ENCODE data around the gene HOXA7. TPM values are rescaled to one million over a fixed set of nuclear protein-coding genes. Genes with fewer than 3 reads are reported as not detected.

The HOXA7 gene
- total and polyA plus RNA-seq, 2 experiments from 2014 or later = 0.83 TPM; not detected in 1

DNA sequence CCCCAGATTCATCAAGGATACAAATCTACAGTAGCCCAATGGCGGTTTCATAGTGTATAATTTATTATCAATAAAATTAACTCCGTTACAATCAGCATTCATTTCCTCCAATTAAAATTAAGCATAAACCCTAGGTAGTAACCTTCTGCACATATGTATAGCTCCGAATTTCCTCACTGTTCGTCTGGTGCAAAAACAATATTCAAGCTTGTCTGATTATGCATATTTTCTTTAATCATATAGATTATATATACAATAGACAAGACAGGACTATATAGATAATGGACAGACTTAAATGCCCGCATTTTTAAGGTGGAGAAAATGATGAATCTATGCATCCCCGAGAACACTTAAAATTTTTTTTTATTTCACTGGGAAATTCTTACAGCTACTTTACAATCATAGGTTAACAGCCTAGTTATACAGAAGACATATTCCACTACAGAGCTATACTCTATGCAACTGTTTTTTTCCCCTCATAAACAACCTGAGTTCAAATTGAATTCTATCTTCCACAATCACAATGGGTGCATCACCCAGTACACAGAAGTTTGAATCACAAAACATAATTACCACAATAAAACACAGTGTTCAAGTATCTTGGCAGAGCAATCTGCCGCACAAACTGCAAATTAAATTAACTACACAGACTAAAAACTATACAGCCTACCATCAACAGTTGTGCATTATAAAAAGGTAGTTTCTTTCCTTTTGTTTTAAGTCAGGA is 6.2 kb upstream of the HOXA7 start:
- Histone ChIP-seq H3K4me2 (peak overlapping the region; percentile 96), H3K4me3 (peak overlapping the region; percentile 10), H3K79me2 (peaks cover 54% of the 10 kb centered on the region), H3K27me3 (peaks cover 92% of the 10 kb centered on the region), H2AFZ (no peak overlapping the region), H3K27ac (peak overlapping the region; percentile 62), H3K9me2 (replicated peaks; ENCODE audit: insufficient read depth) (no peaks in the 10 kb centered on the region), H3K4me1 (ENCODE audit: insufficient read depth) (peaks cover 22% of the 10 kb centered on the region), H3K36me3 (replicated peaks; ENCODE audit: insufficient read depth, low read depth) (no peaks in the 10 kb centered on the region), H4K20me1 (ENCODE audit: insufficient read depth, poor library complexity, severe bottlenecking) (no peaks in the 10 kb centered on the region), H3K9me3 (ENCODE audit: low read depth) (no peaks in the 10 kb centered on the region)
- DNase-seq (ENCODE audit: low spot score) = no peak
- WGBS (ENCODE audit: low lambda C conversion rate, missing lambda C conversion rate) = 71% methylated on average over 7 of the region's 7 CpGs
- TF ChIP-seq EZH2 (IDR thresholded peaks at IDR 0.05; ENCODE audit: borderline replicate concordance) (no peak), EZH2phosphoT487 (IDR thresholded peaks at IDR 0.05; ENCODE audit: low read depth, severe bottlenecking, unreplicated experiment) (no peak)
- TF ChIP-seq, protein P1, sequence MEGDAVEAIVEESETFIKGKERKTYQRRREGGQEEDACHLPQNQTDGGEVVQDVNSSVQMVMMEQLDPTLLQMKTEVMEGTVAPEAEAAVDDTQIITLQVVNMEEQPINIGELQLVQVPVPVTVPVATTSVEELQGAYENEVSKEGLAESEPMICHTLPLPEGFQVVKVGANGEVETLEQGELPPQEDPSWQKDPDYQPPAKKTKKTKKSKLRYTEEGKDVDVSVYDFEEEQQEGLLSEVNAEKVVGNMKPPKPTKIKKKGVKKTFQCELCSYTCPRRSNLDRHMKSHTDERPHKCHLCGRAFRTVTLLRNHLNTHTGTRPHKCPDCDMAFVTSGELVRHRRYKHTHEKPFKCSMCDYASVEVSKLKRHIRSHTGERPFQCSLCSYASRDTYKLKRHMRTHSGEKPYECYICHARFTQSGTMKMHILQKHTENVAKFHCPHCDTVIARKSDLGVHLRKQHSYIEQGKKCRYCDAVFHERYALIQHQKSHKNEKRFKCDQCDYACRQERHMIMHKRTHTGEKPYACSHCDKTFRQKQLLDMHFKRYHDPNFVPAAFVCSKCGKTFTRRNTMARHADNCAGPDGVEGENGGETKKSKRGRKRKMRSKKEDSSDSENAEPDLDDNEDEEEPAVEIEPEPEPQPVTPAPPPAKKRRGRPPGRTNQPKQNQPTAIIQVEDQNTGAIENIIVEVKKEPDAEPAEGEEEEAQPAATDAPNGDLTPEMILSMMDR (IDR thresholded peaks at IDR 0.05; ENCODE audit: poor library complexity) = no peak

DNA sequence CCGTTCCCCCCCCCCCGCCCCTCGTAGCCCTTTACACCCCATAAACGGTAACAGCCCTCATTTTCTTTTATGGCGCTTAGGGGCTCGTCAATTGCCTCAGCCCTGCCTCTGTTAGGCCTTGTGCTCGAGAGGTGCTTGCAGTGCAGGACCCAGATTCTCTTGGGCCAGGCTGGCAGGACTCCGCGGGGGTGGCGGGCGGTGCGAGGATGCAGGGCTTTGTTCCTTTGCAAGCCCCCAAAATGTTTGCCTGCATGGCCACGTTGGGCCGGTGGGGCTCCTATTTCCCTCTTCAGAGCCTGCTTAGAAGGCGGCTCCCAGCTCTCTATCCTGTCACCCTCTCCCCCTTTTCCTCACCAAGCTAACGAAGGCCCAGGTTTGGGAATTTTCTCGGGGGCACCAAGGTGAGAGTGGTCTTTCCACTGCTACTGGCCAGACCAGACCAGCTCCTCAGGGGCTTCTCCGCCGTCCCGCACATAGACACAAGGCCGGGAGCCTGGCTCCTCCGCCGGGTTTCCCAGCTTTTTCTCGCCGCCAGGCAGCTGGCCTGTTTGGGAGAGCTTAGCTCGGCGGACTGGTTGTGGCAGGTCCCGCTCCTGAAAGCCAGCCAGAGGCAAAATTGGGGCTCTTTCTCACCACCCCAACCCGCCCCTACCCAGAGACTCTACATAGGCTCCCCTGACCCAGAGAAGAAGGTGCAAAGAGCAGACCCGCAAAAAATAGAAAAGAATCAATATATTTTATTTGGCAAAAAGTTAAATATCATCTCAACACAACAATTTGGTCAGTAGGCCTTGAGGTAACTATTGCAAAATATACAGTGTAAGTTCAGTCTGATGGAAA is 5.5 kb upstream of the HOXA7 start:
- no peak for TF ChIP-seq EZH2phosphoT487 (IDR thresholded peaks at IDR 0.05; ENCODE audit: low read depth, severe bottlenecking, unreplicated experiment)
- TF ChIP-seq, protein P1 (IDR thresholded peaks at IDR 0.05; ENCODE audit: poor library complexity) = no peak
- no peak for TF ChIP-seq EZH2 (IDR thresholded peaks at IDR 0.05; ENCODE audit: borderline replicate concordance)
- 32% methylated on average over 26 of the region's 30 CpGs for WGBS (ENCODE audit: low lambda C conversion rate, missing lambda C conversion rate)
- Histone ChIP-seq H3K9me2 (replicated peaks; ENCODE audit: insufficient read depth) (no peaks in the 10 kb centered on the region), H3K36me3 (replicated peaks; ENCODE audit: insufficient read depth, low read depth) (no peaks in the 10 kb centered on the region), H4K20me1 (ENCODE audit: insufficient read depth, poor library complexity, severe bottlenecking) (no peaks in the 10 kb centered on the region), H3K4me1 (ENCODE audit: insufficient read depth) (peaks cover 18% of the 10 kb centered on the region), H3K4me3 (no peak overlapping the region), H2AFZ (no peak overlapping the region), H3K27ac (peak overlapping the region; percentile 62), H3K4me2 (peak overlapping the region; percentile 96), H3K9me3 (ENCODE audit: low read depth) (no peaks in the 10 kb centered on the region), H3K27me3 (peaks cover 92% of the 10 kb centered on the region), H3K79me2 (peaks cover 46% of the 10 kb centered on the region)
- peak; percentile 19 for DNase-seq (ENCODE audit: low spot score)

- Histone ChIP-seq H3K27ac (no peak overlapping the region), H3K79me2 (peaks cover 40% of the 10 kb centered on the region), H3K36me3 (replicated peaks; ENCODE audit: insufficient read depth, low read depth) (no peaks in the 10 kb centered on the region), H3K9me2 (replicated peaks; ENCODE audit: insufficient read depth) (no peaks in the 10 kb centered on the region), H3K9me3 (ENCODE audit: low read depth) (no peaks in the 10 kb centered on the region), H3K4me1 (ENCODE audit: insufficient read depth) (peaks cover 15% of the 10 kb centered on the region), H3K4me3 (no peak overlapping the region), H4K20me1 (ENCODE audit: insufficient read depth, poor library complexity, severe bottlenecking) (no peaks in the 10 kb centered on the region), H3K4me2 (peak overlapping the region; percentile 96), H3K27me3 (peaks cover 92% of the 10 kb centered on the region), H2AFZ (peak overlapping the region; percentile 78)
- TF ChIP-seq, protein P1 (IDR thresholded peaks at IDR 0.05; ENCODE audit: poor library complexity) = no peak
- TF ChIP-seq EZH2 (IDR thresholded peaks at IDR 0.05; ENCODE audit: borderline replicate concordance) (no peak), EZH2phosphoT487 (IDR thresholded peaks at IDR 0.05; ENCODE audit: low read depth, severe bottlenecking, unreplicated experiment) (no peak)
- WGBS (ENCODE audit: low lambda C conversion rate, missing lambda C conversion rate) = 6% methylated on average over 19 of the region's 27 CpGs
- peak; percentile 15 for DNase-seq (ENCODE audit: low spot score)
These were observed 4.8 kb upstream of the HOXA7 start for GRCh38 chr7:27161214-27161720.
